Retinal pigment epithelial cell (primary cell): ENCODE results near the gene SLC35A3.
"Not testable (repeated sequence)": the region's sequence is repeated elsewhere in the genome, so short reads cannot be mapped to it uniquely, and the experiment has no call there.

Source experiments
- DNase-seq: peaks from one replicate; pipeline ENCODE4 v3.0.0-alpha.2; 2010; ENCODE audit warnings: low read depth
- H3K4me3 ChIP-seq: 2 replicates; pipeline ENCODE4 v1.5.1; 2011; ENCODE audit warnings: mild to moderate bottlenecking, low read length, control low read depth, moderate library complexity
- TF ChIP-seq, protein P1 (sequence below): conservative IDR thresholded peaks from 2 replicates; pipeline ENCODE4 v1.5.1; 2011; ENCODE audit warnings: low read depth, low read length, control low read depth, inconsistent platforms

The SLC35A3 gene

GRCh38 chr1:99963041-99963795 is 6.6 kb upstream of the SLC35A3 start:
- no peak for DNase-seq
- TF ChIP-seq, protein P1, sequence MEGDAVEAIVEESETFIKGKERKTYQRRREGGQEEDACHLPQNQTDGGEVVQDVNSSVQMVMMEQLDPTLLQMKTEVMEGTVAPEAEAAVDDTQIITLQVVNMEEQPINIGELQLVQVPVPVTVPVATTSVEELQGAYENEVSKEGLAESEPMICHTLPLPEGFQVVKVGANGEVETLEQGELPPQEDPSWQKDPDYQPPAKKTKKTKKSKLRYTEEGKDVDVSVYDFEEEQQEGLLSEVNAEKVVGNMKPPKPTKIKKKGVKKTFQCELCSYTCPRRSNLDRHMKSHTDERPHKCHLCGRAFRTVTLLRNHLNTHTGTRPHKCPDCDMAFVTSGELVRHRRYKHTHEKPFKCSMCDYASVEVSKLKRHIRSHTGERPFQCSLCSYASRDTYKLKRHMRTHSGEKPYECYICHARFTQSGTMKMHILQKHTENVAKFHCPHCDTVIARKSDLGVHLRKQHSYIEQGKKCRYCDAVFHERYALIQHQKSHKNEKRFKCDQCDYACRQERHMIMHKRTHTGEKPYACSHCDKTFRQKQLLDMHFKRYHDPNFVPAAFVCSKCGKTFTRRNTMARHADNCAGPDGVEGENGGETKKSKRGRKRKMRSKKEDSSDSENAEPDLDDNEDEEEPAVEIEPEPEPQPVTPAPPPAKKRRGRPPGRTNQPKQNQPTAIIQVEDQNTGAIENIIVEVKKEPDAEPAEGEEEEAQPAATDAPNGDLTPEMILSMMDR: no peak
- H3K4me3 ChIP-seq: no peak overlapping the region

DNA sequence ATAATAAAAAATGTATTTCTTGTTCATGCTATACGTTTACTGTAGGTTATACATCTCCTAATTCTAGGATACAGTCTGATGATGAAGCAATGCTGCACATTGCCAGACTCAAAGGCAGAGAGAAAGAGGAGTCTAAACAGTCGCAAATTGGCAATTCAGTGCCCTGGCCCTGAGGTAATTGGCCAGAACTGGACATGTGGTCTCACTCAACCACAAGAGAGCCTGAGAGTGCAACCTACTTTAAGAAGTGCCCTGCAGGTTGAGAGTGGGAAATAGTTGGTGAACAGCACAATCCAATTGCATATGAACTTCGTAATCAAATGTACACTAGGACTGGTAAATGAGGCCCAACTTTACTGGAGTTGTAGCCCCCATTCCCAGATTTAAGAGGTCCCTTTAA is 5.0 kb upstream of the SLC35A3 start:
- no peak overlapping the region for H3K4me3 ChIP-seq
- DNase-seq: no peak
- TF ChIP-seq, protein P1: no peak

DNA sequence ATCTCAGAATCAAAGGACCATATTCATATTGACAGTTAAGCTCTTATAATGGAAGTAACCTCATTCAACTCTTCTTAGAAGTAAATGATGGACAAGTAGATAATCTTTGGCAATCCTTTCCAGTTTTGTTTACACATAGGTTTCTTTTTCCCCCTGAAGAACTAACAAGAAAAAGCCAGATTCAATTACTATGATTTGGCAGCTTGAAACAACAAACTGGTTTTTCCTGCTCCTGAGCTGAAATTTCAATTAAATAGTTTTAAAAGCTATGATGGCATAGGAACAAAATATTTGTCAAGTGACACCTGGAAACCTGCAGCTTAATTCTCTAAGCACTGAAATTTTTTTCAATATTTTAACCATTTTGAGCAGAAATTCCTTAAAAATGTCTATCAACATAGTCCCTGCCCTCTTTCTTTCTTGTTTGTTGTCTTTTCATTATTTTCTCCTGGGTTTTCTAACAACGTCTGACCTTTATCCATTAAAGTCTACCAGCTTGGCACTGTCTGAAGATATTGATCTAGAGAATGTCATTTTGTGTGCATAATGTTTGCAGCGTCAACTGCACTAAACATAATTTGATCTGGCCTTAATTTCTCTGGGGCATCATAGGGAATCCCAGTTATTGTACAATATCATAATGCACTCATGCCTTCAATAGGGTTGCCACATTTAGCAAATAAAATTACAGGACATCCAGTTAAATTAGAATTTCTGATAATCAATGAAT is 4.0 kb upstream of the SLC35A3 start:
- H3K4me3 ChIP-seq: no peak overlapping the region
- no peak for DNase-seq
- TF ChIP-seq, protein P1: no peak

GRCh38 chr1:99968214-99968613 is 1.6 kb upstream of the SLC35A3 start:
- TF ChIP-seq, protein P1: no peak
- H3K4me3 ChIP-seq: no peak overlapping the region
- no peak for DNase-seq

GRCh38 chr1:99969260-99969728 is 502 bp upstream of the SLC35A3 start:
- peak overlapping the region; percentile 89 for H3K4me3 ChIP-seq
- DNase-seq: no peak
- TF ChIP-seq, protein P1: no peak

- TF ChIP-seq, protein P1: no peak
- peak overlapping the region; percentile 89 for H3K4me3 ChIP-seq
- DNase-seq: no peak
Measured at GRCh38 chr1:99970713-99971255, 988 bp downstream of the SLC35A3 start.

- not testable (repeated sequence) for DNase-seq, H3K4me3 ChIP-seq
Measured at GRCh38 chr1:99972066-99972465, 2.3 kb downstream of the SLC35A3 start.
